A549 treated with AZD2906 at 1 μM for 4 hours (cell line): Measurements from ENCODE around the gene ELP4. TPM values are rescaled to one million over a fixed set of nuclear protein-coding genes. Genes with fewer than 3 reads are reported as not detected.

Experiments used
- total RNA-seq: library from RNA; stranded (reverse); fragments of 200-300 nt; extraction: Qiagen RNA extraction; gene quantifications from 5 replicates; pipeline ENCODE4 v1.2.3, GENCODE V29; 2022

The ELP4 gene, protein sequence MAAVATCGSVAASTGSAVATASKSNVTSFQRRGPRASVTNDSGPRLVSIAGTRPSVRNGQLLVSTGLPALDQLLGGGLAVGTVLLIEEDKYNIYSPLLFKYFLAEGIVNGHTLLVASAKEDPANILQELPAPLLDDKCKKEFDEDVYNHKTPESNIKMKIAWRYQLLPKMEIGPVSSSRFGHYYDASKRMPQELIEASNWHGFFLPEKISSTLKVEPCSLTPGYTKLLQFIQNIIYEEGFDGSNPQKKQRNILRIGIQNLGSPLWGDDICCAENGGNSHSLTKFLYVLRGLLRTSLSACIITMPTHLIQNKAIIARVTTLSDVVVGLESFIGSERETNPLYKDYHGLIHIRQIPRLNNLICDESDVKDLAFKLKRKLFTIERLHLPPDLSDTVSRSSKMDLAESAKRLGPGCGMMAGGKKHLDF
- total RNA-seq: 6.3 to 9.3 TPM (median 7.8 TPM) in 5 replicates

GRCh38 chr11:31509429-31510345 lies at the start of gene ELP4, which contains the start of gene IMMP1L:
TSS of gene ELP4 (plus strand) at chr11:31509767. CDS start at chr11:31509785, 18 bp downstream.
TSS of gene IMMP1L (minus strand) at chr11:31509622. CDS start at chr11:31463276, 46,346 bp downstream.

DNA sequence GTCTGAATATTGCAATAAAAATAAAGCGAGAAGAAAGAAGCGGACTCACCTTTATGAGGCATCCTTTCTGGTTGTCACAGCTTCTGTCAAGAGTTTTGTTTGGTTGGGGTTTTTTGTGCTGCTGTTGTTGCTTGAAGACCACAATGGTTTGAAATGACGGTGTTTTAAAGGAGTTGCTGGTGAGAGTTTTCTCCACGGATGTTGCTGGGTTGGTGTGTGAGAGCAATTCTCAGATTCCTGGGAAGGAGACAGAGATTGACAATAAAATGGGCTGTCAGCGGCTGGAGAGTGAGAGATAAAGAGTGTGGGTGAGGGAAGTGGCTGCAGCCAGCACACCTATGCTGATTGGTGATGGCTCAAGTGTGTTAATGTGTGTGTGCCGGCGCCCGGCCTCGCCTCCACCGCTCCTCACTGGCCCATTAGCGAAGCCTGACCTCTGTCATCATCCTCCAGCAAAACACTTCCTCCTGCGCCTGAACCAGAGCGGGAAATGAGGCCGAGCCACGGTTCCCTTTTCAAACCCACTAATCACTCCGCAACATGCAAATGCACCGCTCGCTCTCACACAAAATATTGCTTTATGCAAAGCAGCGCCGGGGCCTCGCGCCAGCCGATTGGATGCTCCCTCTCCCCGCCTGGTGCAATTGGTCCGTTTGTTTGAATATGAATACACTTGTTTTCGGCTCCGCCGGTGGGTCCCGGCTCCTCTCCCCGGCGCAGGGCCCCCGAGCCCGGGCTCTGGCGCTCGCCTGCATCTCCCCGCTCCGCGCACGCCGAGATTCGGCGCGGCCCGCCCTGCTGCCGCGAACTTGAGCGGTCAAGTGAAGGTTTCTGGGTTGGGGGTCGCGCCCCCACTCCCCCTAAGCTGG lies 301.4 kb downstream of the ELP4 start, which contains the start of gene PAX6:
Gene PAX6, minus strand, starts transcription at position 544 of the 869 bp plus-strand sequence. CDS start 4,911 bp downstream, outside the sequence.

Other genes with a start within 250 kb of the ELP4 start
- 0.35 to 0.91 TPM (median 0.44 TPM) in 5 replicates for gene DCDC1, start 140.0 kb upstream of the ELP4 start, total RNA-seq
- 8.3 to 10.8 TPM (median 8.9 TPM) in 5 replicates for gene DNAJC24, start 139.9 kb upstream of the ELP4 start, total RNA-seq
- gene IMMP1L, start 145 bp upstream of the ELP4 start, total RNA-seq: 31.9 to 75.7 TPM (median 46.7 TPM) in 5 replicates